GM10266 (cell line): ENCODE data around the gene TRIM33.
"Not testable (repeated sequence)": the region's sequence is repeated elsewhere in the genome, so short reads cannot be mapped to it uniquely, and the experiment has no call there.

Experiments used
- DNase-seq: peaks from one replicate; pipeline ENCODE4 v3.0.0; 2012; ENCODE audit errors: extremely low spot score
- CTCF ChIP-seq: IDR thresholded peaks from 2 replicates; pipeline ENCODE4 v1.5.1; 2012; ENCODE audit warnings: mild to moderate bottlenecking, low read depth; ENCODE audit not compliant: control insufficient read depth, insufficient read depth; ENCODE audit errors: missing control alignments

Gene TRIM33

GRCh38 chr1:114482585-114482984 lies 28.4 kb downstream of the TRIM33 start:
- TF ChIP-seq CTCF: no peak
- DNase-seq: peak; percentile 41

- DNase-seq: not testable (repeated sequence)
Observed at GRCh38 chr1:114479636-114480035, 31.4 kb downstream of the TRIM33 start.

GRCh38 chr1:114479134-114479533 lies 31.9 kb downstream of the TRIM33 start:
- no peak for DNase-seq
- no peak for TF ChIP-seq CTCF

- no peak for DNase-seq
- no peak for TF ChIP-seq CTCF
Observed at GRCh38 chr1:114473796-114474195, 37.2 kb downstream of the TRIM33 start.

- DNase-seq: no peak
- TF ChIP-seq CTCF: no peak
Observed at GRCh38 chr1:114472408-114472807, 38.6 kb downstream of the TRIM33 start.

- no peak for DNase-seq
- TF ChIP-seq CTCF: no peak
Observed at GRCh38 chr1:114470681-114471080, 40.3 kb downstream of the TRIM33 start.

- TF ChIP-seq CTCF: no peak
- no peak for DNase-seq
Observed at GRCh38 chr1:114468710-114469468, 42.1 kb downstream of the TRIM33 start.

GRCh38 chr1:114468047-114468446 lies 43.0 kb downstream of the TRIM33 start:
- DNase-seq: no peak
- TF ChIP-seq CTCF: no peak
